CD4-positive, alpha-beta T cell treated with Interferon gamma for 1 hour (primary cell): ENCODE results near the gene TPRG1L.

Experiments
- DNase-seq: peaks from one replicate; pipeline ENCODE4 v3.0.0-alpha.2; 2020

Gene TPRG1L

GRCh38 chr1:3594706-3595377, 30.0 kb upstream of the TPRG1L start:
- DNase-seq, result no peak

DNA sequence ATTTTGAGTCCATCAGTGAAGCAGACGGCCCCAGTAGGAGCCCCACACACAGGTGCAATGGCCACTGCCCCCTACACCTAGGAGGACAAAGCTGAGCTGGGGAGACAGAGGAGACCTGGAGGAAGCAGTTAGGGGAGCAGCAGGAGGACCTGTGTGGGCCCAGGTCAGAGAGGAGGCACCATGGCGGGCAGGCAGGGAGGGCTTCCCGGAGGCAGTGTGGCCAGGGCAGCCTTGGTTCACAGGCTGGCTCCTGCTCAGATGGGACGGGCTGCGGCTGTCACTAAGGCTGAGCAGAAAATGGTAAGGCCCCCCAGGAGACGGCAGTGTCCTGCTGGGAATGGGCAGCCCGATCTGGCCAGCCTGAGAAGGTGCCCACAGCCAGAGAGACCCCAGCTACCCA, 28.9 kb upstream of the TPRG1L start:
- DNase-seq, result no peak

DNA sequence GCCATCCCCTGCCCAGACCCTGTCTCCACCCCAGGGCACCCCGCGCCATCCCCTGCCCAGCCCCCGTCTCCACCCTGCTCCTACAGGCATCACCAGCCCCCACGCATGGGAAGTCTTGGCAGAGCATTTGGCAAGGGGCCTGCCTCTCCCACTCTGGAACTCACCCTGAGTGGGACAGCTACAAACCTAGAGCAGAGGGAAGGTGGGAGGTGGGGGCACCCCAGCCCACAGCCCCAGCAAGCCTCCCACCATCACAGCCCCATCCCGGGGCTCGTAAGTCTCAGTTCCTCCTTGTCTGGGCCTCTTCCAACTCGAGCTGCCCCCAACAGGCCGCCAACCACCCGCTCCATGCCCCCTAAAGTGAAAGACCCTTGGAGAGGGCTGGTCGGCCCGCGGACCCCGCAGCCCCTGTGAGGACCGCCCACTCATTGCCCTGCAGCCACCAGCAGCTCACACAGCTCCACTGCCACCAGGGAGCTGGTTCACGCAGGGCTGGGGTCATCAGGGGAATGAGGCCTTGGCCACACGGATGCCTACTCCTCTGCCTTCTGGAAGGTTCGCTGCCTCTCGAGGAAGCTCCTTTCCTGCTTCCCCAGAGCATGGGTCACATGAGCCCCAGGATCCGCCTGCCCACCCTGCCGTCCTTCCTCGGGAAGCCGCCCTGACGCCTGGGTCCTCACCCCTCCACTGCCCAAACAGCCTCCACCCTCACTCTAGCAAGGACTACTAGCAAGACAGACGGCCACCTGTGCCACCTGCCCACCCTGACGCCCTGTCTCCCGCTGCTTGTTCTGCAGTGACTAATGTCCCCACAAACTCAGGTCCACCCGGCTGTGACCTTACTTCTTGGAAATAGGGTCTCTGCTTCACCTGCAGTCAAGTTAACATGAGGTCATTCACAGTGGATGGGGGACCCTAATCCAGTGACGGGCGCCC, 27.9 kb upstream of the TPRG1L start:
- DNase-seq, result no peak

DNA sequence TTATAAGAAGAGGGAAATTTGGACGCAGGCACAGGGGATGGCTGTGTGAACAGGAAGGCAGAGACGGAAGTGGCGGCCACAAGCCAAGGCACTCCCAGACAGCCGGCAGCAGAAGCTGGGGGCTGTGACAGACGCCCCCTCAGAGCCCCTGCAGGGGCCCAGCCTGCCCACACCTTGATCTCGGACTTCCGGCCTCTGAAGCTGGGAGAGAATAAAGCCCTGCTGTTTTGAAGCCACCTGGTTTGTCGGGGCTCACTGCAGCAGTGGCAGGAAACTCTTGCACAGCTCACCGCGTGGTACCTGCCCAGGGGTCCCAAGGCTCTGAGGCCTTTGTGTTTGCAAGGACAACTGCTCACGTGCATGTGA, 27.2 kb upstream of the TPRG1L start:
- DNase-seq, result peak; percentile 31

DNA sequence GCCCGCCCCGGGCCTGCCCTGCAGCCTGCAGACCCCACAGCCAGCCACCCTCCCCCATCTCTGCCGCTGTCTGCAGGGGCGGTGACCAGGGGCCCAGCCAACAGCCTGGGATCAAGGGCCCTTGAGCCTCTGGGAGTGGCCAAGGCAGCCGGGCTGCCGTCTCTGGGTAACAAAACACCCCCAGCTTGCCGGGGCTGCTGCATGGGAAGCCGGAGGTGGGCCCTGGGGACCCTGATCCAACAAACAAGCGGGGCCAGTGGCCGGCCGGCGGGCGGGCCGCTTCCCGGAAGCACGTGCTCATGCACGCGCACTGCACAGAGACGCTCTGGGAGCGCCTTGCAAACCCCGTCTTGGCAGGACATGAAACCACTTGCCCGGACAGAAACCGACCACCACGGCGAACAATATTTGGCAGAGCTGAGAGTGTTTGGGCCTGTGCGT, 26.7 kb upstream of the TPRG1L start:
- DNase-seq, result no peak

GRCh38 chr1:3598522-3599285, 26.1 kb upstream of the TPRG1L start:
- no peak for DNase-seq

DNA sequence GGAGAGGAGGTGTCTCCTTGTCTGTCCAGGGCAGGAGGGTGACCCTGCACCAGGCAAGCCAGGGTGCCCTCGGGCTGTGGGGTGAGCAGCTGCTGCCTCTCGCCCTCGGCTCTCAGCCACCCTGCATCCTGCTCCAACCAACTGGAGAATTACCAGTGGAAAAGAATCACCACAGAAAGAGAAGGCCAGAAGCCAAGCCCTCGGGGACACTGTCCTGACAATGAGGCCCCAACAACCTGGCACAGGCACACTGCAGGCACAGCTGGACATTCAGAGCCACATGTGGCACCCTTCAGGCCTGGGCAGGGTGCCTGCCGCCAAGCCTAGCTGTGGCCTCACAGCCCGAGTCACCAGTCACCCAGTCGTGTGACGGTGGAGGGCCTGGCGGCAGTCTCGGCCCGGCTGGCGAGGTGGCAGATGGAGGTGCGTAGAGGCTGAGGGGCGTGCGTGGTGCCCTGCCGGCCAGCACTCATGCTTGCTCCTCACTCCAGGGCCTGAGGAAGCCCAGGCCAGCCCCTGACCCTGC, 25.5 kb upstream of the TPRG1L start:
- no peak for DNase-seq

GRCh38 chr1:3599816-3600215, 25.0 kb upstream of the TPRG1L start:
- DNase-seq, result no peak

DNA sequence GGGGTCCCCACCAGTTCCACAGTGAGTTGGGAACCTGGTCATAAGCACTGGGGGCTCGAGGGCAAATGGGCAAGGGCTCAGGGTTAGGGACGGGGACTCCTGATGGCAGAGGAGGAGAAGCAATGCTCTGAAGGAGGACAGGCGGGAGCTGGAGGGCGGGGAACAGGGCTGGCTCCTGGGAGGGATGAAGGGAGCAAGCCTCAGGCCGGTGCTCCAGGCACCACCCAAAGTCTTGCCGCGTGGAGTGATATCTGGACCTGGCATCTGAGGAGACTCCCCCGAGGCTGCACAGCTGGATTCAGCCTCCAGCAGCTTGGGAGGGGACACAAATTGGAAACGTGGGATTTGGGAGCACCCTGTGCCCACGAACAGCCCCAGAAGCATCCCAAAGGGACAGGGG, 24.5 kb upstream of the TPRG1L start:
- DNase-seq, result no peak

GRCh38 chr1:3601743-3602142, 23.1 kb upstream of the TPRG1L start:
- no peak for DNase-seq

DNA sequence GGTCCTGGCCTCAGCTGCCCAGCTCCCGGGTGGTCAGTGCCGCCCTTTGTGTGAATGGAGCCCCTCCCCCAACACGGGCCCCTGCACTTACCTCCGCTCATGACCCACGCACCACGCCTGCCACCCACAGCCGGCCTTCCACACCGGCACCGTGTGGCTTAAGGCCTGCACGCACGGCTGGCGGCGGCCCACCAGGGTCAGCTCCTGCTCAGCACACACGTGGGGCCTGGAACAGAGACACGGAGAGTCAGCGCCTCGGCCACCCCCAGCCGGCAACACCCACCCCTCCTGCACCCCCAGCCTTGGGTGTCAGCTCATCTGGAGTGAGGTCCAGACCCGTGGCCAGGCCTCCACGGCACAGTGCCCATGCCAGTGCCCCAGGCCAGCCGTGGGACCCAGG, 22.4 kb upstream of the TPRG1L start:
- DNase-seq, result no peak

DNA sequence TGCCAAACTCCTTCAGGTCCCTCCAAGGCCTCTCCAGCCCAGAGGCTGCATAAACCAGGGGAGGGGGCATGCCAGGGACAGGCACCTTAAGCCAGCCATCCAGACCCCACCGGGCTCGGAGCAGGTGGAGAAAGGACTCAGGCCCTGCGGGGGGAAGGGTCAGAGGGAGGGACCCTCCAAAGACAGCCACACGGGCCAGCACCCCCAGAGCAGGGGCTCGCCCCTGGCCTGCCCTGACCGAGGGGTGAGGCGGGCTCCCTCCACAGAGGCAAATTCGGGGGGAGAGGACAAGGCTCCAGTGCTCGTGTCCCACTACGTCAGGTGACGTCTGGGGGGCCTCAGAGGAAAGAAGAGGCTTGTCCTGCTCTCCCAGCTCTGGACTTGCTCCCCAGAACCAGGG, 21.7 kb upstream of the TPRG1L start:
- no peak for DNase-seq

DNA sequence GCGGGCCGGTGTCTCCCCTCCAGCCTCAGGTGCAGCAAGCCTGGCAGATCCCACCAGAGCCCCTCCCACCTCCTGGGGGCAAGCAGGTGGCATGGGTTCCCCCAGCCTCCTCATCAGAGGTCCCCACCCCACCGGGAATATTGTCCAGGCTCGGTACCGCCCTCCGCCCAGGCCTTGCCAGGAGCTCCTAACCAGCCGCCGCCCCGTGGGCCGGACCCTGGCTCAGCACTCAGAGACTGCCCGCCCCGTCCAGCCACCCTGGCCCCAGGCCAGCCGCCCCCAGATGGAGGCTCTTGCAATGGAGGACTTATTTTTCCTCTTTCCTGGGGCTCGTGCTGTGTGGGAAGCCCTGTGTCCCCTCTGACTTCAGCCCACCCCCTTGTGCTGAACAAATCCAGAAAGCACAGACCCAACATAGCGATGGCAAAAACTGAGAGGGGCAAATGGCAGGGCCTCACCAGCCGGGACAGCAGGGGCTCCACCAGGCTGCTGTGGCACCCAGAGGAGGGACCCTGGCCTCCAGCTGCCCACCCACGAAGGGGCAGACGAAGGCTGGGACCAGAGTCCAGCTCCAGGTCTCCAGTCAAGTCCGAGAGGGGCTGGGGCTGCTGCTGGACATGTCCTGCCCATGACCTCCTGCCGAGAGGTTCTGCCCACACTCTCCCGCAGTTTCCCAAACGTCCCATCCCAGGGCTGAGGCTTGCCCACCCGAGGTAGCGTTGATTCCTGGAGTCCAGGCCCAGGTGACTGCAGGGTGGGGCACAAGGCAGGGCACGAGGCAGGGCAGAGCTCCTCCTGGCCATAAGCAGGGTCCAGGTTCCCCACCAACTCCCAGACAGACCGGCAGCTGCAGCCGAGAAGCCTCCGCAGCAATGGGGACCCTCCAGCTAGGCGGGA, 21.0 kb upstream of the TPRG1L start:
- no peak for DNase-seq

DNA sequence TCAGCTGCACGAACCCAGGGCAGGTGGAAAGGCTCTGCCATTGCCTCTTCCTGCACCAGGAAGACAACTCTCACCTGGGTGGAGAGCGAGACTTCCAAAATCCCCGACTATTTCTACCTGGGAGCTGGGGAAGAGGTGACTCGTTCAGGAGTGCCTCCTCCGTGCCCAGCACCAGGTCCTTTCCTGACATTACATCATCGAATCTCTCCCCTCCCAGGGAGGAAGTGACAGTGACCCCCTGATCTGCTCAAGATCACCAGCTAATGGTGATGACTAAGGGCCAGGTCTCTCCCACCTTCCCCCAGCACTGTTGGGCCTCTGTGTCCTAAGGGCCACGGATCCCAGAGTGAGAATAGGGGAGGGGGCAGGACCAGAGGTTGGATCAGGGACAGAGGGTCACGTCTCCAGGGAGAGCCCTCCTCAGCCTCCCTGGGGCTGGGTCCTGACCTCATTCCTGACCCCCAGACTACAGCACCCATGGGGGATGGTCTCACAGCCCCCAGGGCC, 20.3 kb upstream of the TPRG1L start:
- DNase-seq, result no peak

DNA sequence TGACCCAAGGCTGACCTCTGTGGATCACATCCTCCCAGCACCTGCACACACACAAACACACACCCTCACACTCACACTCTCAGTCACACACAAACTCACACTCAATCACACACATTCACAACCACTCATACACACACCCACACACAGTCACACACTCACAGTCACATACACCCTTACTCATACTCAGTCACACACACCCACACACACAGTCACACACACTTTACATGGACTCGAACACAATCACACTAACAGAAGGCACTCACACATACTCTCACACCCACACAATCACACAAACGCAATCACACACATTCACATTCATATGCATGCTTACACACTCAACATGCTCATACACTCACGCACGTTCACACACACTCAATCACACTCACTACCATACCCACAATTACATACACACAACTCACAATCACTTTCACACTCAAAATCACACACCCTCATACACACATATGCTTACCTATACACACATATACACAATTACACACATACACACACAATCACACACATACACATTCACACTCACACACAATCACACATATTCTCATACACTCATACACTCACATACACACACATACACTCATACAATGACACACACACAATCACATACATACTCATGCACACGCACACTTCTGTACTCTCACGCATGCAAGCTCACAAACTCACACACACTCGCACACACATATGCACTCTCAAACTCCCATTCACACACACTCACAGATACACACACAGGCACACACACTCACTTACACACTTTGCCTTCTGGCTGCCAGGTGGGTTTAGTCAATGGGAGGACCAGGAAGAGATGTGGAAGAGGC, 19.6 kb upstream of the TPRG1L start:
- no peak for DNase-seq

DNA sequence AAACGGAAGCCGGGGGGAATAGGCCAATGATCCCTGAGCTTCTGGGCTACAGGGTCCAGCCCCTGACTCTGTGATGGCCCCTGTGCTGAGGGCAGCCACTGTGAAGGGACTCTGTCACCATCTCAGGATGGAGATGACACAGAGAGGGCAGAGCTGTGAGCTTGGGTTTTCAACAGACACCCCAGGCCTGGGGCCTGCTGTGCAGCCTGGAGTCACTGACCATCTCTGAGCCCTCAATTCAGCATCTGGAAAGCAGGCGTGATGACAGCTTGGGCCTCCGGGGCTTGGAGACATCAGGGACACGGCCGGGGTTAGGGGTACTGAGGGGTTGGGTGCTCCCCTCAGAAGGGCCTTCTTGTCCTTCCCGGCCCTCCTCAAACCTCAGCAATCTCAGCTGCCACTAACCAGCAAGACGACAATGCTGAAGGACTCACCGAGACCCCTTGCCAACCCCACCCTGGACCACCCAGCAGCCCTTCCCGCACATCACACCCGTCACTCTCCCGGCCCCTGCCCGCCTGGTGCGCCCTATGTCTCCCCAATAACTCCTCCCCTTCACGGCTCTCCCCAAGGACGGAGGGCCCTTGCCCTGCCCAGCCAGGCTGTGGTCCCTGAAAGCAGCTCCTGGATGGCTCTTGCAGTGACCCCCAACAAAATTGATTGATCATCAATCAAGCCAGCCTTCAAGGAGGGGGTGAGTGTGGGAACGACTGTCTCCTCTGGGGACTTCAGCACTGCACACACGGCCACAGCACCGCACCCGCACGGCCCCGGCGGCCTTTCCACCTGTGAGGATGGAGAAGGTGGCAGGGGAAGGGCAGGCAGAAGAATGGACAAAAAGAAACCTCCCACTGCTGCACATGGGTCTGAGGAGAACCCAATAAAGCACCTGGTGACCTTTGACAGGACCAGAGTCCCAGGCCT, 17.8 kb upstream of the TPRG1L start:
- DNase-seq, result no peak

- no peak for DNase-seq
Measured at GRCh38 chr1:3607703-3608065, 17.1 kb upstream of the TPRG1L start.

DNA sequence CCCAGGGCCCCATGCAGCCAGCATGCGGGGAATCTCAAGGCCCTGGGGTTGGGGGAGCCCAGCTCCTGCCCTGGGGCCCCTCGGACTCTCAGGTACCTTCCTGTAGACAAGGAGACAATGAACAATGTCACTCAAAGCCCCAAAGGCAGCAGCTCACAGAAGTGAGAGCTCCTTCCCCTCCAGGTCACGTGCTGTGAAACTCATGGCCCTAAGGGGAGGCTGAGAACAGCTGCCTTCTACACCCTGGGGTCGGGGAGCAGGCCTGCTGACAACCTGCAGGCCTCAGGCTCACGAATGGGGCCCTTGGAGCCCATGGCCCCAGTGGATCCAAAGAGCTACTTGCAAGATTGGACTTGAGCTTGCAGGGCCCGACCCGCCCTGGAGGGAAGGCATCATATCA, 16.7 kb upstream of the TPRG1L start:
- DNase-seq, result no peak

DNA sequence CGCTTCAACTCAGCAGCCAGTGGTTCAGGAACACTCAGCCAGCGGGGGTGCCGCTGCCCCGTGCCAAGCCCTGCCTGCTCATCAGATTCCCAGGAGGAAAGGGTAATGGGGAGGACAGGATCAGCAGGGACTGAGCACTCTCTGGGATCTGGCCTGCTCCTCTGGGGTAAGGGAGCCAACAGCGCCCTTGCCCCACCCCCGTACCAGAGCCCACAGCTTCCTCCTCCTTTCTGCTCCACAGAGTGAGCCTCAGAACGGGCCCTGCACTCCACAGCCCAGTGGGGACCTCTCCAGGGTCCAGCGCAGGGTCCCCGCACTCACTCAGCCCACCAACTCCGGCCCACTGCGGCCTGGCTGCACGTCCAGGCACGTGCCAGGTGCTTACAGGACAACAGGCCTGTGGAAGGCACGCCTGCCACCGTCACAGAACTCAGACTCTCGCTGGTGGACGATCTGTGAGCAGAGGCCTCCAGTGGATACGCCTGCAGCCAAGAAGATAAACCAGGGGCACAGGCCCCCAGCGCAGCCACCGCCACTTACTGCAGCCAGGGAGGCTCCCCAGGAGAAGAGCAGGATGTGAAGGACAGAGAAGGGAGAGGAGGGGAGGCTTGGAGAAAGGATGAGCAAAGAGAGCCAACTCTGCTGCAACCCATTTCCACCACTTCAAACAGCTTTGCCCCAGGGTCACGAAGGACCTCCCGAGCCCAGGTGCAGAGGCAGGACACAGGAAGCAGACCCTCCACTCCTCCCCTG, 15.6 kb upstream of the TPRG1L start:
- DNase-seq, result no peak
